DOHH2 (cell line): ENCODE data around the gene AP3B1.

Experiments
- H3F3A ChIP-seq: fragments of 200-600 bp; sonication (generic), shearing (Covaris generic); 2 replicates; pipeline ENCODE4 v1.6.0; 2016; ENCODE audit warnings: antibody characterized with exemption, mild to moderate bottlenecking; ENCODE audit not compliant: control insufficient read depth, insufficient read depth
- H3K27ac ChIP-seq: fragments of 200-600 bp; sonication (generic); 2 replicates; pipeline ENCODE4 v1.5.1; 2014; ENCODE audit warnings: low read depth, mild to moderate bottlenecking, low read length, moderate library complexity
- H3K27me3 ChIP-seq: fragments of 200-600 bp; sonication (generic); 2 replicates; pipeline ENCODE4 v1.6.1; 2014; ENCODE audit warnings: mild to moderate bottlenecking, low read length, mixed read lengths; ENCODE audit not compliant: control insufficient read depth
- H3K36me3 ChIP-seq: fragments of 200-600 bp; sonication (generic); 2 replicates; pipeline ENCODE4 v1.6.1; 2014; ENCODE audit warnings: mild to moderate bottlenecking, low read length, moderate library complexity, mixed read lengths; ENCODE audit not compliant: control insufficient read depth
- H3K4me1 ChIP-seq: fragments of 200-600 bp; sonication (generic); 2 replicates; pipeline ENCODE4 v1.6.1; 2014; ENCODE audit warnings: mild to moderate bottlenecking, low read length, mixed read lengths; ENCODE audit not compliant: control insufficient read depth
- H3K4me2 ChIP-seq: fragments of 200-600 bp; sonication (generic); 2 replicates; pipeline ENCODE4 v1.6.0; 2014; ENCODE audit warnings: mild to moderate bottlenecking, low read length, moderate library complexity
- H3K4me3 ChIP-seq: fragments of 200-600 bp; sonication (generic); 2 replicates; pipeline ENCODE4 v1.5.1; 2014; ENCODE audit warnings: mild to moderate bottlenecking, low read length, mixed read lengths
- H3K79me2 ChIP-seq: fragments of 200-600 bp; sonication (generic); 2 replicates; pipeline ENCODE4 v1.6.1; 2014; ENCODE audit warnings: mild to moderate bottlenecking, low read length, mixed read lengths; ENCODE audit not compliant: control insufficient read depth
- H3K9me2 ChIP-seq: fragments of 200-600 bp; sonication (generic); replicated peaks from 2 replicates; pipeline ENCODE4 v1.6.1; 2014; ENCODE audit warnings: mild to moderate bottlenecking, low read length, mixed read lengths; ENCODE audit not compliant: control insufficient read depth
- H3K9me3 ChIP-seq: fragments of 200-600 bp; sonication (generic); 2 replicates; pipeline ENCODE4 v1.6.1; 2014; ENCODE audit warnings: antibody characterized with exemption, low read length, mixed read lengths; ENCODE audit not compliant: control insufficient read depth, insufficient read depth
- H4K20me1 ChIP-seq: fragments of 200-600 bp; sonication (generic); 2 replicates; pipeline ENCODE4 v1.6.0; 2014; ENCODE audit warnings: low read depth, mild to moderate bottlenecking, antibody characterized with exemption, low read length, moderate library complexity; ENCODE audit not compliant: control insufficient read depth, insufficient read depth
- CTCF ChIP-seq: fragments of 200-600 bp; sonication (generic); IDR thresholded peaks from one replicate; pipeline ENCODE4 v1.5.1; 2014; ENCODE audit warnings: antibody characterized with exemption, mild to moderate bottlenecking, low read depth, low read length; ENCODE audit not compliant: poor library complexity, severe bottlenecking
- EZH2phosphoT487 ChIP-seq: fragments of 200-600 bp; sonication (generic); IDR thresholded peaks from 2 replicates; pipeline ENCODE4 v1.6.1; 2017; ENCODE audit warnings: borderline replicate concordance, mild to moderate bottlenecking, antibody characterized with exemption, low read length, moderate library complexity, mixed read lengths

The AP3B1 gene

GRCh38 chr5:78336698-78337097 is 42.2 kb upstream of the AP3B1 start:
- TF ChIP-seq CTCF (no peak), EZH2phosphoT487 (no peak)
- Histone ChIP-seq H3K4me2 (no peak overlapping the region), H3K9me3 (no peaks in the 10 kb centered on the region), H3K9me2 (no peaks in the 10 kb centered on the region), H3K79me2 (no peaks in the 10 kb centered on the region), H3K4me1 (no peaks in the 10 kb centered on the region), H3K4me3 (no peak overlapping the region), H3F3A (no peaks in the 10 kb centered on the region), H3K27ac (no peak overlapping the region), H3K27me3 (no peaks in the 10 kb centered on the region), H4K20me1 (no peaks in the 10 kb centered on the region), H3K36me3 (no peaks in the 10 kb centered on the region)

- H3F3A ChIP-seq, result no peaks in the 10 kb centered on the region
- no peaks in the 10 kb centered on the region for H3K9me2 ChIP-seq
- no peaks in the 10 kb centered on the region for H3K27me3 ChIP-seq
- H3K9me3 ChIP-seq, result no peaks in the 10 kb centered on the region
- TF ChIP-seq CTCF (no peak), EZH2phosphoT487 (no peak)
- no peaks in the 10 kb centered on the region for H4K20me1 ChIP-seq
- no peak overlapping the region for H3K4me3 ChIP-seq
- H3K4me1 ChIP-seq, result no peaks in the 10 kb centered on the region
- H3K4me2 ChIP-seq, result no peak overlapping the region
- H3K27ac ChIP-seq, result no peak overlapping the region
- no peaks in the 10 kb centered on the region for H3K79me2 ChIP-seq
- no peaks in the 10 kb centered on the region for H3K36me3 ChIP-seq
Observed at GRCh38 chr5:78335976-78336375, 41.5 kb upstream of the AP3B1 start.

GRCh38 chr5:78334811-78335210 is 40.3 kb upstream of the AP3B1 start:
- Histone ChIP-seq H3K4me1 (no peaks in the 10 kb centered on the region), H3K9me3 (no peaks in the 10 kb centered on the region), H3K79me2 (no peaks in the 10 kb centered on the region), H3K9me2 (no peaks in the 10 kb centered on the region), H3K27me3 (no peaks in the 10 kb centered on the region), H4K20me1 (no peaks in the 10 kb centered on the region), H3F3A (no peaks in the 10 kb centered on the region), H3K4me3 (no peak overlapping the region), H3K36me3 (no peaks in the 10 kb centered on the region), H3K4me2 (no peak overlapping the region), H3K27ac (no peak overlapping the region)
- TF ChIP-seq CTCF (no peak), EZH2phosphoT487 (no peak)

- H4K20me1 ChIP-seq, result no peaks in the 10 kb centered on the region
- no peak overlapping the region for H3K4me2 ChIP-seq
Observed at GRCh38 chr5:78331523-78332080, 37.1 kb upstream of the AP3B1 start.

More at GRCh38 chr5:78331523-78332080, 37.1 kb upstream of the AP3B1 start:
- H3K9me3 ChIP-seq, result no peaks in the 10 kb centered on the region
- H3K4me1 ChIP-seq, result no peaks in the 10 kb centered on the region
- H3K27me3 ChIP-seq, result no peaks in the 10 kb centered on the region; the same call in 1 of the 2 replicates
- no peak overlapping the region for H3K4me3 ChIP-seq
- no peaks in the 10 kb centered on the region for H3K79me2 ChIP-seq
- no peaks in the 10 kb centered on the region for H3F3A ChIP-seq
- H3K36me3 ChIP-seq, result no peaks in the 10 kb centered on the region
- TF ChIP-seq EZH2phosphoT487 (no peak), CTCF (no peak)
- no peaks in the 10 kb centered on the region for H3K9me2 ChIP-seq
- H3K27ac ChIP-seq, result no peak overlapping the region
